Erythroblast (primary cell): ENCODE data around the gene ZNF616.

Experiments used
- GATA1 ChIP-seq: IDR thresholded peaks from 2 replicates; pipeline ENCODE4 v1.6.1; 2011; ENCODE audit warnings: low read depth, mild to moderate bottlenecking, control low read depth, low read length, moderate library complexity
- POLR2A ChIP-seq: IDR thresholded peaks from 2 replicates; pipeline ENCODE4 v1.6.1; 2011; ENCODE audit warnings: mild to moderate bottlenecking, low read length

DNA sequence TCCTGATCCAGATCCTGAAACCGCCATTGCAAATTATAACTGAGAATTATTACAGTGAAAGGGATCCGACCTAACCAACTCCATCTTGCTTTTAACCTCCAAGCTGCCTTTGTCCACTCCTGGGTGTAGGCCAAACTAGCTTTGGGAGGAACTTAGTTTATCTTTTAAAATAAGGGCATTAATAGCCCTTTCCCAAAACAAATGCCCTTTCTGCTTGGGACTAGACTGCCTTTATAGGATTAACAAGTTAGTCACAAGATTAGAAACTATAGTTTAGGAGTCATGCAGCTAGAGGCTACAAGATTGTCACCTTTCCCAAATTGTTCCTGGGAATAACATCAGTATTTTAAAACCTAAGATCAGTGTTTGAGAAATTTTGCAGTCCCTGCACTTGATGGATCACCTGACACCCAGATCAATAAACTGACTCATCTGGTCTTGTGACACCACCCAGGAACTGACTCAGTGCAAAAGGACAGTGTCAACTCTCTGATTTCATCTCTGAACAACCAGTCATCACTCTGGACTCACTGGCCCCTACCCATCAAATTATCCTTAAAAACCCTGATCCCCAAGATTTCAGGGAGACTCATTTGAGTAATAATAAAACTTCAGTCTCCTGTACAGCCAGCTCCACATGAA is 40.1 kb downstream of the ZNF616 start:
- TF ChIP-seq POLR2A (no peak), GATA1 (no peak)
